Renal cortical epithelial cell (primary cell): ENCODE results near the gene KIF6. TPM values are rescaled to one million over a fixed set of nuclear protein-coding genes. Genes with fewer than 3 reads are reported as not detected.

Experiments
- DNase-seq: peaks from one replicate; pipeline ENCODE4 v3.0.0-alpha.2; 2011; ENCODE audit warnings: low read depth
- total RNA-seq: library from RNA; depleted of rRNA; stranded (reverse); fragments of >200 nt; gene quantifications from 2 replicates; pipeline ENCODE4 v1.2.3, GENCODE V29; 2014

KIF6 gene
- total RNA-seq, 1 donor from 2014 or later: 1.3 TPM

GRCh38 chr6:39452306-39453145 lies 272.7 kb downstream of the KIF6 start:
- DNase-seq: peak; percentile 95

- DNase-seq: no peak
These were observed 273.4 kb downstream of the KIF6 start for GRCh38 chr6:39451831-39452230.

- no peak for DNase-seq
These were observed 276.2 kb downstream of the KIF6 start for GRCh38 chr6:39449022-39449421.

- DNase-seq: no peak
These were observed 278.3 kb downstream of the KIF6 start for GRCh38 chr6:39446909-39447308.

GRCh38 chr6:39445667-39446066 lies 279.5 kb downstream of the KIF6 start:
- DNase-seq: no peak

GRCh38 chr6:39444479-39445019 lies 280.7 kb downstream of the KIF6 start:
- DNase-seq: no peak

GRCh38 chr6:39441986-39442385 lies 283.2 kb downstream of the KIF6 start:
- DNase-seq: no peak

GRCh38 chr6:39441301-39441700 lies 283.9 kb downstream of the KIF6 start:
- no peak for DNase-seq

- no peak for DNase-seq
These were observed 285.2 kb downstream of the KIF6 start for GRCh38 chr6:39440039-39440426.

- no peak for DNase-seq
These were observed 285.7 kb downstream of the KIF6 start for GRCh38 chr6:39439342-39440038.

GRCh38 chr6:39433630-39434029 lies 291.6 kb downstream of the KIF6 start:
- DNase-seq: no peak

GRCh38 chr6:39432330-39433025 lies 292.7 kb downstream of the KIF6 start:
- DNase-seq: peak; percentile 61

GRCh38 chr6:39430871-39431523 lies 294.2 kb downstream of the KIF6 start:
- peak; percentile 39 for DNase-seq

- DNase-seq: no peak
These were observed 294.8 kb downstream of the KIF6 start for GRCh38 chr6:39430446-39430845.

GRCh38 chr6:39428816-39429215 lies 296.4 kb downstream of the KIF6 start:
- DNase-seq: no peak

GRCh38 chr6:39428152-39428551 lies 297.1 kb downstream of the KIF6 start:
- DNase-seq: no peak

GRCh38 chr6:39426073-39426456 lies 299.1 kb downstream of the KIF6 start:
- DNase-seq: peak; percentile 94

- DNase-seq: no peak
These were observed 299.7 kb downstream of the KIF6 start for GRCh38 chr6:39425346-39426072.

- DNase-seq: no peak
These were observed 300.4 kb downstream of the KIF6 start for GRCh38 chr6:39424831-39425230.

- DNase-seq: no peak
These were observed 303.0 kb downstream of the KIF6 start for GRCh38 chr6:39422238-39422637.
